Esophagus squamous epithelium (tissue), 5 donors: ENCODE results near the gene RUVBL1. TPM values are rescaled to one million over a fixed set of nuclear protein-coding genes. Genes with fewer than 3 reads are reported as not detected.

ENCODE experiments used
- DNase-seq: peaks from one replicate; lab custom pipeline; 2025; lab: John Stamatoyannopoulos, UW
- H3K27ac ChIP-seq, 4 donors: fragments of 200-600 bp; sonication (generic); one replicate each; pipeline ENCODE4 v1.5.1; 2016 to 2019; ENCODE audit warnings: mild to moderate bottlenecking in 1 of 4
- H3K27me3 ChIP-seq, 4 donors: fragments of 200-600 bp; sonication (generic); 1 replicate in 3 of 4; 2 replicates in 1 of 4; pipeline versions ENCODE4 v1.5.1 to v1.6.0; 2017 to 2021; ENCODE audit warnings: antibody characterized with exemption in 1 of 4
- H3K36me3 ChIP-seq, 3 donors: fragments of 200-600 bp; sonication (generic); one replicate each; pipeline ENCODE4 v1.5.1; 2016 to 2019
- H3K4me1 ChIP-seq, 3 donors: fragments of 200-600 bp; sonication (generic); one replicate each; pipeline ENCODE4 v1.5.1; 2017 to 2019
- H3K4me3 ChIP-seq, 4 donors: fragments of 200-600 bp; sonication (generic); 1 replicate in 3 of 4; 2 replicates in 1 of 4; pipeline ENCODE4 v1.5.1; 2016 to 2019; ENCODE audit warnings: mild to moderate bottlenecking in 2 of 4, moderate library complexity in 1 of 4
- H3K9me3 ChIP-seq, 3 donors: fragments of 200-600 bp; sonication (generic); one replicate each; pipeline ENCODE4 v1.5.1; 2016 to 2019
- POLR2A ChIP-seq, 4 donors: fragments of 450-650 bp; IDR thresholded peaks; one replicate each; pipeline ENCODE4 v1.6.1; 2017; ENCODE audit warnings: antibody characterized with exemption in 4 of 4, mild to moderate bottlenecking in 4 of 4, moderate library complexity in 3 of 4
- WGBS, 2 donors: methylation state at CpG; one replicate each; pipeline ENCODE4 v1.1.5; 2018; 5-methylcytosine and 5-hydroxymethylcytosine counted together
- intact Hi-C: fragments of 100-400 bp; cut with DNase I; formaldehyde crosslinking; loops from one replicate; pipeline ENCODE4 v1.15.0; 2022
- total RNA-seq, 4 donors: library from RNA; depleted of rRNA; stranded (reverse); fragments of >200 nt; gene quantifications; one replicate each; pipeline ENCODE4 v1.1.0, GENCODE V29; 2016
- TF ChIP-seq, protein P1 (sequence below), 6 experiments: fragments of 450-650 bp in 4 of 6; fragments of 200-600 bp in 2 of 6; sonication (generic) in 2 of 6; IDR thresholded peaks; one replicate each; pipeline ENCODE4 v1.5.1; 2016 to 2019; ENCODE audit warnings: antibody characterized with exemption in 6 of 6, mild to moderate bottlenecking in 4 of 6, moderate library complexity in 4 of 6
- donor health status: DM: yes; HTN: yes; CAD: no.

RUVBL1 gene
- total RNA-seq, 4 donors from 2014 or later: 17.6 to 50.4 (median 34.3) TPM

DNA sequence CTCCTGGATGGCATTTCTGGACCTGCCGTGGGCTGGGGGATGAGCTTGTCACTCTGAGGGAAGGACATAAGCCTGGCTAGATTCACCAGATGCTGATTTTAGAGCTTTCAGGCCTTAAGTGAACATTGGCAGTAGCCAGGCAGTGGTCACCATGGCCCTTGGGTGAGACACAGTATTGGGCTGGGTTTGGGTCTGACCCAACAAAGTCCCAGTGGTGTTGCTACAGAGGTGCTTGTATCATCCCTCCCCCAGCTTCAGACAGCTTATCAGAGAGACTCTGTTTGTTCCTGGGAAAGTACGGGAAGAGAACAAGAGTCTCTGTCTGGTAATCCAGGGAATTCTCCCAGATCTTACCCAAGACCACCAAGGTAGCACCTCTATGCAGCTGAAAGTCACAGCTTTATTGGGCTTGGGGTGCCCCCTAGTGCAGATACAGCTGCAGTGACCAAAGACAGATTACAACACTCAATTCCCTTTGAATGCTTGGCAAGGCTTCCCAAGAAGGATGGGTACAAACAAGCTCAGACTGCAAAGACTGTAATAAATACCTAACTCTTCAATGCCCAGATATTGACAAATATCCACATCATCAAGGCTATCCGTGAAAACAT, 9.8 kb upstream of the RUVBL1 start:
- Histone ChIP-seq H3K27me3 (peaks cover 0 to 9% (median 0%) of the 10 kb centered on the region in 4 donors), H3K27ac (no peak overlapping the region), H3K36me3 (no peaks in the 10 kb centered on the region), H3K4me1 (no peaks in the 10 kb centered on the region), H3K9me3 (peaks cover 0 to 6% (median 0%) of the 10 kb centered on the region in 3 donors), H3K4me3 (no peak overlapping the region)
- WGBS, 2 donors: 6 to 63% methylated on average over 1 to 3 of the region's 3 CpGs
- no peak for DNase-seq
- intact Hi-C loops: no loop called here
- no peak for TF ChIP-seq POLR2A (IDR thresholded peaks at IDR 0.05)
- TF ChIP-seq, protein P1, sequence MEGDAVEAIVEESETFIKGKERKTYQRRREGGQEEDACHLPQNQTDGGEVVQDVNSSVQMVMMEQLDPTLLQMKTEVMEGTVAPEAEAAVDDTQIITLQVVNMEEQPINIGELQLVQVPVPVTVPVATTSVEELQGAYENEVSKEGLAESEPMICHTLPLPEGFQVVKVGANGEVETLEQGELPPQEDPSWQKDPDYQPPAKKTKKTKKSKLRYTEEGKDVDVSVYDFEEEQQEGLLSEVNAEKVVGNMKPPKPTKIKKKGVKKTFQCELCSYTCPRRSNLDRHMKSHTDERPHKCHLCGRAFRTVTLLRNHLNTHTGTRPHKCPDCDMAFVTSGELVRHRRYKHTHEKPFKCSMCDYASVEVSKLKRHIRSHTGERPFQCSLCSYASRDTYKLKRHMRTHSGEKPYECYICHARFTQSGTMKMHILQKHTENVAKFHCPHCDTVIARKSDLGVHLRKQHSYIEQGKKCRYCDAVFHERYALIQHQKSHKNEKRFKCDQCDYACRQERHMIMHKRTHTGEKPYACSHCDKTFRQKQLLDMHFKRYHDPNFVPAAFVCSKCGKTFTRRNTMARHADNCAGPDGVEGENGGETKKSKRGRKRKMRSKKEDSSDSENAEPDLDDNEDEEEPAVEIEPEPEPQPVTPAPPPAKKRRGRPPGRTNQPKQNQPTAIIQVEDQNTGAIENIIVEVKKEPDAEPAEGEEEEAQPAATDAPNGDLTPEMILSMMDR (IDR thresholded peaks at IDR 0.05): peak in 4 of 6 experiments; percentile 29 to 62 (median 44)

DNA sequence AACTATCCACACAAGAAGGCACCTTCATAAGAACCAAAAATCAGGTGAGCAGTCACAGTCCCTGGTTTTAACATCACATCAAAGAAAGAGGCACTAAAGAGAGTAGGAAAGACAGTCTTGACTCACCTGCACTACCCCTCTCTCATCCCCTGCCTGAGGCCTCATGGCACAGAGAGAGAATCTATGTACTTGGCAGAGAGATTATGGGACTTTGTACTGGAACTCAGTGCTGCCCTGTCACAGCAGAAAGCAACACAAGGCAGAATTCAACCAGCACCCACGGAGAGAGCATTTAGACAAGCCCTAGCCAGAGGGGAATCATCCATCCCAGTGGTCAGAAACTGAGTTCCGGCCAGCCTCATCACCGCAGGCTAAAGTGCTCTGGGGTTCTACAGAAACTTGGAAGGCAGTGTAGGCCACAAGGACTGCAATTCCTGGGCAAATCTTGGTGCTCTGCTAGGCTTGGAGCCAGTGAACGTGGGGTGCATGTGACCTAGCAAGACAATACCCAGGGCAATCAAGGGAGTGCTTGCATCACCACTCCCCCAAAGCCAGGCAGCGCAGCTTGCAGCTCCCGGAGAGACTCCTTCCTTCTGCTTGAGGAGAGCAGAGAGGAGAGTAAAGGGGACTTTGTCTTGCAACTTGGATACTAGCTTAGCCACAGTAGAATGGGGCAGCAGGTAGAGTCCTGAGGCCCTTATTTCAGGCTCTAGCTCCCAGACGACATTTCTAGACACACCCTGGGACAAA, 8.5 kb upstream of the RUVBL1 start:
- Histone ChIP-seq H3K27ac (no peak overlapping the region), H3K36me3 (no peaks in the 10 kb centered on the region), H3K4me3 (no peak overlapping the region), H3K4me1 (no peaks in the 10 kb centered on the region), H3K27me3 (peaks cover 0 to 9% (median 0%) of the 10 kb centered on the region in 4 donors), H3K9me3 (peaks cover 0 to 6% (median 0%) of the 10 kb centered on the region in 3 donors)
- no peak for TF ChIP-seq POLR2A (IDR thresholded peaks at IDR 0.05)
- TF ChIP-seq, protein P1 (IDR thresholded peaks at IDR 0.05): no peak
- no peak for DNase-seq
- WGBS, 2 donors: 88 to 100% methylated on average over 2 to 4 of the region's 7 CpGs
- intact Hi-C loops: no loop called here

DNA sequence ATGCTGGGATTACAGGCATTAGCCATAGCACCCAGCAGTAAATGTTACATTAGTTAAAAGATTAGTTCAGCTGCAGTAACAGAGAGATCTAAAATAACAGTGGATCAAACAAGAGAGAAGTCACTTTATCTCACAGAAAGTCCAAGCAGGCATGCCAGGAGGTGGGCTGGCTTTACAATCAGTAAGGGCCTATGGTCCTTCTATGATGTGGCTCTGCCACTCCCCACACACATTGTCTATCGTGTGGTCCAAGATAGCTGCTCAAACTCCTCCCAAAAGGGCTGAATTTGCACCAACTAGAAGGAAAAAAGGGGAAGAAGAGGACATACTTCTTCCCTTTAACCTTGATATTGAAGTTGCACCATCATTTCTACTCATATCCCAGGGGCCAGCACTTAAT, 4.6 kb upstream of the RUVBL1 start:
- Histone ChIP-seq H3K4me1 (peaks cover 0 to 7% (median 0%) of the 10 kb centered on the region in 3 donors), H3K36me3 (no peaks in the 10 kb centered on the region), H3K27ac (no peak overlapping the region), H3K9me3 (peaks cover 0 to 6% (median 0%) of the 10 kb centered on the region in 3 donors), H3K27me3 (peaks cover 0 to 2% (median 0%) of the 10 kb centered on the region in 4 donors), H3K4me3 (no peak overlapping the region)
- intact Hi-C loops: no loop called here
- DNase-seq: no peak
- TF ChIP-seq, protein P1 (IDR thresholded peaks at IDR 0.05): no peak
- no peak for TF ChIP-seq POLR2A (IDR thresholded peaks at IDR 0.05)
- WGBS, 2 donors: 17 to 19% methylated on average over 1 of the region's 1 CpG

DNA sequence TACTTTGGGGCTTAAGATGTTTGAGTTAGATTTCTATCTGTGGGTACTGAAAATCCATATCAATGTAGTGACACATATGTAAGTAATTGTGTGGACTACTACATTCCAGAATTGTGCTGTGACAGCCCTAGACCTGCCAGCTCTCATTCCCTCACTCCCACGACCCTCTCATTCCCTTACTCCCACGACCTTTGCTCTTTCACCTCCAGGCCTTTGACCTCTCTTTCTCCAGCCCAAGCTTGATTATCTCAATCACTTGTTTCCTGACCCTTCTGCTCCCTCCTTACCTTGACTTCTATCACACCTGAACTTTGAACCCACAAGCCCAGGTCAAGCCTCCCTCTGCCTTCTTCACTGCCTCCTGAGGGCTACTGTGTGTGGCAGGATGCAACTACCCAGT, 3.6 kb upstream of the RUVBL1 start:
- no peaks in the 10 kb centered on the region for H3K36me3 ChIP-seq
- WGBS, 2 donors: 42 to 49% methylated on average over 2 of the region's 2 CpGs
- peaks cover 0 to 2% (median 0%) of the 10 kb centered on the region in 3 donors for H3K9me3 ChIP-seq
- H3K27me3 ChIP-seq: no peaks in the 10 kb centered on the region
- peaks cover 7 to 17% (median 8%) of the 10 kb centered on the region in 3 donors for H3K4me1 ChIP-seq
- TF ChIP-seq, protein P1 (IDR thresholded peaks at IDR 0.05): no peak
- TF ChIP-seq POLR2A (IDR thresholded peaks at IDR 0.05): no peak
- no peak for DNase-seq
- H3K27ac ChIP-seq: no peak overlapping the region
- no peak overlapping the region for H3K4me3 ChIP-seq
- intact Hi-C loops: no loop called here

DNA sequence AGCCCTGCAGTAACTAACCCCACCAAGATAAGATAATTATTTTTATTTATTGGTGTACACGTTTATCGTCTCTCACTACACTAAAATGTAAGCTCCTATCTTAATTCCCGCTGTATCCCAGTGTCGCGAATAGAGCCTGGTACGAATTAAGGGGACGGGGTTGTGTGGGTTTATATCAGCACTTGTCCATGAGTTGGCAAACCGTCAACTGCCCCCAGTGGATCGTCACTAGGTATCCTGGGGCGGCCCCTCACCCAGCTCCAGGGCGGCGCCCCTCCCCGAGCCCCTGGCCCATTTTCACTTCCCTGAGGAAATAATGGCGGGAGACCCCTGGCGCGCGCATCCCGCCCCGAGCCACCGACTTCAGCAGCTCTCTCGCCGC, 465 bp downstream of the RUVBL1 start:
- DNase-seq: no peak
- Histone ChIP-seq H3K9me3 (no peaks in the 10 kb centered on the region), H3K4me1 (peaks cover 7 to 20% (median 8%) of the 10 kb centered on the region in 3 donors), H3K27ac (peak overlapping the region; percentile 71 to 85 (median 79)), H3K36me3 (peaks cover 0 to 5% (median 0%) of the 10 kb centered on the region in 3 donors), H3K27me3 (no peaks in the 10 kb centered on the region), H3K4me3 (peak overlapping the region; percentile 71 to 99 (median 85))
- no peak for TF ChIP-seq POLR2A (IDR thresholded peaks at IDR 0.05)
- TF ChIP-seq, protein P1 (IDR thresholded peaks at IDR 0.05): no peak
- WGBS, 2 donors: 0 to 2% methylated on average over 13 to 17 of the region's 22 CpGs
- intact Hi-C loops: no loop called here
